Ectodermal cell (in vitro differentiated cells): Measurements from ENCODE around the gene CTNNA2.

ENCODE experiments used
- H3K27ac ChIP-seq: 2 replicates; pipeline ENCODE4 v1.7.0; 2013; ENCODE audit warnings: mild to moderate bottlenecking, low read depth, low read length; ENCODE audit not compliant: insufficient read depth, poor library complexity, severe bottlenecking
- H3K27me3 ChIP-seq: 2 replicates; pipeline ENCODE4 v1.7.0; 2013; ENCODE audit warnings: mild to moderate bottlenecking, low read length; ENCODE audit not compliant: insufficient read depth, control insufficient read depth, poor library complexity, severe bottlenecking
- H3K36me3 ChIP-seq: one replicate; pipeline ENCODE4 v1.7.0; 2013; ENCODE audit warnings: low read length; ENCODE audit not compliant: control insufficient read depth, insufficient read depth
- H3K4me1 ChIP-seq: one replicate; pipeline ENCODE4 v1.7.0; 2013; ENCODE audit warnings: low read length; ENCODE audit not compliant: control insufficient read depth, insufficient read depth
- H3K4me3 ChIP-seq: 2 replicates; pipeline ENCODE4 v1.7.0; 2013; ENCODE audit warnings: low read depth, low read length, control low read depth; ENCODE audit not compliant: insufficient read depth
- H3K9me3 ChIP-seq: 2 replicates; pipeline ENCODE4 v1.7.0; 2013; ENCODE audit warnings: mild to moderate bottlenecking, low read length, moderate library complexity; ENCODE audit not compliant: control insufficient read depth
- WGBS, 2 experiments: methylation state at CpG; one replicate each; pipeline ENCODE4 v1.1.7; 2013; ENCODE audit warnings: missing lambda C conversion rate in 2 of 2; 5-methylcytosine and 5-hydroxymethylcytosine counted together

Gene CTNNA2

GRCh38 chr2:80151248-80151647 lies 638.4 kb downstream of the CTNNA2 start:
- Histone ChIP-seq H3K4me1 (peaks cover 4% of the 10 kb centered on the region), H3K27me3 (no peaks in the 10 kb centered on the region), H3K4me3 (no peak overlapping the region), H3K27ac (no peak overlapping the region), H3K36me3 (no peaks in the 10 kb centered on the region), H3K9me3 (no peaks in the 10 kb centered on the region)

GRCh38 chr2:80151651-80152050 lies 638.8 kb downstream of the CTNNA2 start:
- H3K36me3 ChIP-seq = no peaks in the 10 kb centered on the region
- 94 to 97% methylated on average over 3 of the region's 3 CpGs for WGBS, 2 experiments
- no peaks in the 10 kb centered on the region for H3K9me3 ChIP-seq
- H3K27ac ChIP-seq = no peak overlapping the region
- no peak overlapping the region for H3K4me3 ChIP-seq
- peaks cover 4% of the 10 kb centered on the region for H3K4me1 ChIP-seq
- H3K27me3 ChIP-seq = no peaks in the 10 kb centered on the region

- Histone ChIP-seq H3K27me3 (no peaks in the 10 kb centered on the region), H3K36me3 (no peaks in the 10 kb centered on the region), H3K4me3 (no peak overlapping the region), H3K9me3 (no peaks in the 10 kb centered on the region), H3K4me1 (peaks cover 4% of the 10 kb centered on the region), H3K27ac (peak overlapping the region; percentile 50)
- WGBS, 2 experiments = 43 to 52% methylated on average over 4 of the region's 4 CpGs
These were observed 640.3 kb downstream of the CTNNA2 start for GRCh38 chr2:80153151-80153550.

- H3K36me3 ChIP-seq = no peaks in the 10 kb centered on the region
- H3K4me1 ChIP-seq = peaks cover 4% of the 10 kb centered on the region
- no peak overlapping the region for H3K4me3 ChIP-seq
- H3K9me3 ChIP-seq = no peaks in the 10 kb centered on the region
- H3K27ac ChIP-seq = peak overlapping the region; percentile 8
- H3K27me3 ChIP-seq = no peaks in the 10 kb centered on the region
These were observed 640.9 kb downstream of the CTNNA2 start for GRCh38 chr2:80153768-80154167.

- Histone ChIP-seq H3K9me3 (no peaks in the 10 kb centered on the region), H3K4me1 (peaks cover 4% of the 10 kb centered on the region), H3K4me3 (no peak overlapping the region), H3K36me3 (no peaks in the 10 kb centered on the region), H3K27ac (peak overlapping the region; percentile 8), H3K27me3 (no peaks in the 10 kb centered on the region)
- 94 to 96% methylated on average over 7 of the region's 7 CpGs for WGBS, 2 experiments
These were observed 641.5 kb downstream of the CTNNA2 start for GRCh38 chr2:80154231-80154915.

- no CpG with 5 or more reads among the region's 1 CpG for WGBS, 2 experiments
- H3K4me3 ChIP-seq = no peak overlapping the region
- H3K4me1 ChIP-seq = no peaks in the 10 kb centered on the region
- H3K9me3 ChIP-seq = no peaks in the 10 kb centered on the region
- H3K27ac ChIP-seq = no peak overlapping the region
- H3K27me3 ChIP-seq = no peaks in the 10 kb centered on the region
- H3K36me3 ChIP-seq = no peaks in the 10 kb centered on the region
These were observed 651.5 kb downstream of the CTNNA2 start for GRCh38 chr2:80164375-80164774.

DNA sequence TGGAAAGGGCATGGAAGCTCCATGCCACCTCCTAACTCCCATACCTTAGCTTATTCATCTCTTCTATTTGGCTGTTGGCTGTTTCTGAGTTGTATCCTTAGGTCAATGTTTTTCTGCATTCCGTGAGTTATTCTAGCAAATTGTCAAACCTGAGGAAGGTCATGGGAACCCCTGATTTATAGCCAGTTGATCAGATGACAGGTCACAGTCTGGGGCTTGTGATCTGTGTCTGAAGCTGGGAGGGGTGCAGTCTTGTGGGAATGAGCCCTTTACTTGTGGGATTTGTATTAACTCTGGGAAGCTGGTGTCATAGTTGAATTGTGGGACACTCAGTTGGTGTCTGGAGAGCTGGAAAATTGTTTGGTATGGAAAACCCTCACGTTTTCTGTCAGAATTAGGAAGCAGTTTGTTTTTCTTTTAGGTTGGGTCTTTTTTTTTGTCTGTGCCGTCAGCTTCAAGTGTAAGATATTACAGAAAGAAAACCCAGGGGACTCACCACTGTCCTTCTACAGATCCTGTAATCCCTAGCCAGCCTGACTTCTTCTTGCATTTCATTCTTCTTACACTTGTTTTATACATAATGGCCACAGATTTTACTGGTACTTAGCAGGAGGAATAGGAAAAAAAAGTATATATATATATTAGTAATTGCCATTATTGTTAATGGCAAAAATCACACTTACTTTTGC lies 653.8 kb downstream of the CTNNA2 start:
- H3K9me3 ChIP-seq = no peaks in the 10 kb centered on the region
- no peak overlapping the region for H3K4me3 ChIP-seq
- 85 to 91% methylated on average over 3 of the region's 3 CpGs for WGBS, 2 experiments
- H3K27ac ChIP-seq = no peak overlapping the region
- H3K4me1 ChIP-seq = no peaks in the 10 kb centered on the region
- H3K27me3 ChIP-seq = no peaks in the 10 kb centered on the region
- no peaks in the 10 kb centered on the region for H3K36me3 ChIP-seq

GRCh38 chr2:80167284-80167808 lies 654.5 kb downstream of the CTNNA2 start:
- H3K4me1 ChIP-seq = no peaks in the 10 kb centered on the region
- 100% methylated on average over 1 of the region's 1 CpG; no CpG with 5 or more reads in 1 of the 2 experiments for WGBS, 2 experiments
- H3K36me3 ChIP-seq = no peaks in the 10 kb centered on the region
- no peak overlapping the region for H3K27ac ChIP-seq
- no peaks in the 10 kb centered on the region for H3K9me3 ChIP-seq
- H3K4me3 ChIP-seq = no peak overlapping the region
- no peaks in the 10 kb centered on the region for H3K27me3 ChIP-seq

DNA sequence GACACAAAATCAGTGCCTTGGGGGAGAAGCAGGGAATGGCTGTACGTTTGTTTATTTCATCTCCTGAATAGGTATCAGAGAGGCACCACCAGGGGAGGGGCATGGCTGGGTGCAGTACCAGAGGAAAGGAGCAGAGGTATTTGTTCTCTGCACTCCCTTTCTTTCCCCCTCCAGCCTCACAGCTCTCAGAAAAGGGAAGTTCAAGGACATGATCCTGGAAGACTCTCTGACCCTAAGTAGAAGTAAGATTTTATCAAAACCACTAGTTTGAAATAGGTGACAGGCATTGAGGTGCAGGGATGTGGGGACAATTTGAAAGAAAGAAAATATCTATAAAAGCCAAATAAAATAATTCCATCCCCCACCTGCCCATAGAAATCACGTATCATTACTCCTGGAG lies 655.2 kb downstream of the CTNNA2 start:
- no peaks in the 10 kb centered on the region for H3K4me1 ChIP-seq
- H3K9me3 ChIP-seq = no peaks in the 10 kb centered on the region
- no peaks in the 10 kb centered on the region for H3K27me3 ChIP-seq
- 71 to 87% methylated on average over 2 of the region's 2 CpGs for WGBS, 2 experiments
- H3K27ac ChIP-seq = no peak overlapping the region
- no peaks in the 10 kb centered on the region for H3K36me3 ChIP-seq
- H3K4me3 ChIP-seq = no peak overlapping the region

GRCh38 chr2:80168801-80169200 lies 656.0 kb downstream of the CTNNA2 start:
- Histone ChIP-seq H3K9me3 (no peaks in the 10 kb centered on the region), H3K27ac (no peak overlapping the region), H3K4me1 (no peaks in the 10 kb centered on the region), H3K36me3 (no peaks in the 10 kb centered on the region), H3K27me3 (no peaks in the 10 kb centered on the region), H3K4me3 (no peak overlapping the region)
- WGBS, 2 experiments = 95 to 96% methylated on average over 7 of the region's 7 CpGs
